ENCODE data around the gene SORCS3.

The SORCS3 gene

DNA sequence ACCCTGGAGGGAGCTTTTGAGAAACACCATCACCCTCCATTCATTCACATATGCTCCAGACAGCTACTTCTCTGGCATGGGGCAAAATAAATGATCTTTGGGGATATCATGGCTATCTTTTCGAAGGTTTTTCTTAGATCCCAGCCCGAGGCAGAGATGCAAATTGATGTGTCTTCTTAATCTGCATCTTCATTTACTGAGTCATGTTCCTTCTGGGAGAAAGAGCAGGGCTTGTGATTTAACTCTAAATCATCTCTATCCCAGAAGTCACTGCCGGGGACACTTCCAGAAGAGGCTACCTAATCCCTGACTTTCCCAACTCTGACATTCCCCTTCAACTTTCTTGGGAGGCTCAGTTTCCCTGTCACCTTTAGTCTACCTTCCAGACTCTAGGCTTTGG is 90.1 kb downstream of the SORCS3 start:
- in situ Hi-C loops (cut with MboI; ENCODE audit: low pct_unique_long_range_greater_than_20kb, low sequenced_read_pairs, unreplicated experiment) = no loop called here
- no peak for DNase-seq (ENCODE audit: low spot score)
- TF ChIP-seq, protein P1, sequence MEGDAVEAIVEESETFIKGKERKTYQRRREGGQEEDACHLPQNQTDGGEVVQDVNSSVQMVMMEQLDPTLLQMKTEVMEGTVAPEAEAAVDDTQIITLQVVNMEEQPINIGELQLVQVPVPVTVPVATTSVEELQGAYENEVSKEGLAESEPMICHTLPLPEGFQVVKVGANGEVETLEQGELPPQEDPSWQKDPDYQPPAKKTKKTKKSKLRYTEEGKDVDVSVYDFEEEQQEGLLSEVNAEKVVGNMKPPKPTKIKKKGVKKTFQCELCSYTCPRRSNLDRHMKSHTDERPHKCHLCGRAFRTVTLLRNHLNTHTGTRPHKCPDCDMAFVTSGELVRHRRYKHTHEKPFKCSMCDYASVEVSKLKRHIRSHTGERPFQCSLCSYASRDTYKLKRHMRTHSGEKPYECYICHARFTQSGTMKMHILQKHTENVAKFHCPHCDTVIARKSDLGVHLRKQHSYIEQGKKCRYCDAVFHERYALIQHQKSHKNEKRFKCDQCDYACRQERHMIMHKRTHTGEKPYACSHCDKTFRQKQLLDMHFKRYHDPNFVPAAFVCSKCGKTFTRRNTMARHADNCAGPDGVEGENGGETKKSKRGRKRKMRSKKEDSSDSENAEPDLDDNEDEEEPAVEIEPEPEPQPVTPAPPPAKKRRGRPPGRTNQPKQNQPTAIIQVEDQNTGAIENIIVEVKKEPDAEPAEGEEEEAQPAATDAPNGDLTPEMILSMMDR (IDR thresholded peaks at IDR 0.05; ENCODE audit: extremely low read depth, insufficient read depth, missing control alignments) = no peak

DNA sequence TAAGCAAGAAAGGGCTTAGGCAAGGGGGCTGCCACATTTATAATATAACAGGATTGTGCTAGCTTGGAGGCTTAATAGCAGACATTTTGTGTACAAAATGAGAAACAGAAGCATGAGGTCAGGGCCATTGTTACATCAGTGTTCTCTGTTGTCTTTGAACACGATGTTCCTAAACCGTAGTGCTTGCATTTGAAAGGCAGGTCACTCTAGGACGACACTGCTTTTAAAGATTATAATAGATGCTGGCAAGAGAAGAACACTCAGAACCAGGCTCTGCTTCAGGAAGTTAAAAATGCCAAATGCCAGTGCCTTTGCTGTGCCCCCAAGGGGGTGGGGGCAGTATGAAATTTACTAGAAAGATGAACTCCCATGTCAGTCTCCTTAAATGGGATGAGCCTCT is 91.1 kb downstream of the SORCS3 start:
- in situ Hi-C loops (cut with MboI; ENCODE audit: low pct_unique_long_range_greater_than_20kb, low sequenced_read_pairs, unreplicated experiment) = no loop called here
- TF ChIP-seq, protein P1 (IDR thresholded peaks at IDR 0.05; ENCODE audit: extremely low read depth, insufficient read depth, missing control alignments) = no peak
- no peak for DNase-seq (ENCODE audit: low spot score)

DNA sequence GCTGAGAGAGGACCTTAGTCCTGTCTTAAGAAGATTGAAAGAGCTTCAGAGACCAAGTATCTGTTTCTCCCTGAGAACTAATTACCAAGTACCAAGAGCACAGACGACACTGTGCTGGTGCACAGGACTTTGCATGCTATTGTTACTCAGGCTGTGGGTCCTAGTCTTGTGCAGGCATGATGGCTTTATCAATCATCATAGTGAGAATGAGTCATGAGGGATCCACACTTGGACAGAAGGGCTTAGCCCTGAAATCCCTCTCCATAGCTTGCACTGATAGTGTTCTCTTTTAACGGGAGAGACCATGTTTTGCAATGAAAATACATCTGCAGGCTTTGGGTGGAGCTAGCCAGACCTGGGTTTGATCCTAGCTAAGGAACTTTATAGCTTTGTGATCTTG is 93.3 kb downstream of the SORCS3 start:
- TF ChIP-seq, protein P1 (IDR thresholded peaks at IDR 0.05; ENCODE audit: extremely low read depth, insufficient read depth, missing control alignments) = no peak
- DNase-seq (ENCODE audit: low spot score) = no peak
- in situ Hi-C loops (cut with MboI; ENCODE audit: low pct_unique_long_range_greater_than_20kb, low sequenced_read_pairs, unreplicated experiment) = no loop called here

DNA sequence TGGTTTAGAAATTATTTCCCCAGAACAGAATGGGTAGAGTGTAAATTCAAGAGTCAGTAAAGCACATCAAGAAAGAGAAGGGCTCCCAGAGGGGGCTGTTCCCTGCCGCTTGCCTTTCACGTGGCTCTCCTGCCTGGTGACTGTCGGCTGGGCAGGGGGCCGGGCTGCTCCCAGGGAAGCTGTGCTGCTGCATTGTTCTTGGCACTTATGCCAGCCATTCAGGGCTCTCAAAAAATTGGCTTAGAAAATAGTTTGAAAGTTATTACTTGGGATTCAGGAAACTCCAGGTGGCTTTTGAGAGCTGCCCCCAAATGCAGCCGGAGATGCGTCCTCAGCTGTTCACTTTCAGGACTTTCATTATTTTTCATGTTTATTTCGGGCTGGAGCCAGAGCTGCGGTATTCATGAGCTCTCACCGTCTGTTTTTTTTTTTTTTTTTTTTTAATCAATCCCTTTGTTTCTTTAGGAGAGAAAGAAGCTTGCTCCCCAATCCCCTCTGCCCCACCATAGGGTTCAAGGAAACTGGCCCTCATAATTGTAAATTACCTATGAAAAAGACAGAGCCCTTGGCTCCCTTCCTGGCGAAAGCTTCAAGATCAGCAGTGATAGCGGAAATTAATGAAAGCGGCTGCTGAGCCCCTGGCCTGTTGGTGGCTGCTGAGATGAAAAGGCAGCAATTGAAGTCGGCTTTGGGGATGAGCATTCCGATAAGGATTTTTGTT is 94.1 kb downstream of the SORCS3 start:
- in situ Hi-C loops (cut with MboI; ENCODE audit: low pct_unique_long_range_greater_than_20kb, low sequenced_read_pairs, unreplicated experiment) = no loop called here
- no peak for DNase-seq (ENCODE audit: low spot score)
- TF ChIP-seq, protein P1 (IDR thresholded peaks at IDR 0.05; ENCODE audit: extremely low read depth, insufficient read depth, missing control alignments) = no peak

DNA sequence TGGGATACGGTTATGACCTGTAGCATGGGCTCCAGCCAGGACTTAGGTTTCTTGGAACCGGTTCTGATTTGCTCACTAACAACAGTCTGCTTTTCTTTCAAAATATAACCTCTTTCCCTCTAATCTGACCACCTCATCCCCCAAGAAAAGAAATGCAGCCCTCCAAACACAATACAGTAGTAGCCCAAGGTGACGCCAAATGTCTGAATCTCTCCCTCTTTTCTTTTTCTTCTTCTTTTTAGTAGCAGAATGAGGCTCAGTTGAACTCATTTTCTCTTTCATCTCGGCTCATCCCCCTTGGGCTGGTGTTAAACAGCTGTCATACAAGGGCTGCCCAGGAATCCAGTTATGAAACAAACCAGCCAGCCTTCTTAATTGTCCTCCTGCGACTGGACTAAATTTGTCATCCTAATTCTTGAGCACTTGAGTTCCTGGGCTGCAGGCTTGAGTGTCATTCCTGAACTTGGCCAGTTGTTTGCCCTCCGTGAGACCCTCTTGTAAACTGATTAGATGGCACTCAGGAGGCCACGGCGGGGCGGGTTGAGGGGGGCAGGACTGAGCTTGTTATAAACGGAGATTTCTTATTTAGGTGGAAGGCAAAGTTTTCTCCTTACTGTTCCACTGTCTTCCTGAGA is 94.8 kb downstream of the SORCS3 start:
- in situ Hi-C loops (cut with MboI; ENCODE audit: low pct_unique_long_range_greater_than_20kb, low sequenced_read_pairs, unreplicated experiment) = no loop called here
- no peak for DNase-seq (ENCODE audit: low spot score)
- TF ChIP-seq, protein P1 (IDR thresholded peaks at IDR 0.05; ENCODE audit: extremely low read depth, insufficient read depth, missing control alignments) = no peak

DNA sequence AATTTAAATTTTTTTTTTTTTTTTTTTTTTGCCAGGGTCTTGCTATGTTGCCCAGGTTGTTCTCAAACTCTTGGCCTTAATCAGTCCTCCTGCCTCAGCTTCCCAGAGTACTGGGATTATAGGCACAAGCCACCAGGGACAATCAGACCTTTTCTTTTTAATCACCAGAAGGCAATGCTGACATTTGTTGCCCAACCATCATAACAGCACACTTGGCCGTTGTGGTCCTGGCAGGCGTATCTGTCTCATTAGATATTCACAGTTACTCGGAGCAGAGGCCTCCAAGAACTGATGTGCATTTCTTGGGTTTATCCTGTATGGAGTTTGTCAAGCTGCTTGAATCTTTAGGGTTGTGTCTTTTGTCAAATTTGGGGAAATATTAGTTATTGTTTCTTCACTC is 100.0 kb downstream of the SORCS3 start:
- DNase-seq (ENCODE audit: low spot score) = no peak
- in situ Hi-C loops (cut with MboI; ENCODE audit: low pct_unique_long_range_greater_than_20kb, low sequenced_read_pairs, unreplicated experiment) = no loop called here
- TF ChIP-seq, protein P1 (IDR thresholded peaks at IDR 0.05; ENCODE audit: extremely low read depth, insufficient read depth, missing control alignments) = no peak
